Thoracic aorta (tissue), 2 donors: ENCODE data around the gene IP6K2. TPM values are rescaled to one million over a fixed set of nuclear protein-coding genes. Genes with fewer than 3 reads are reported as not detected.

Experiments used
- ATAC-seq: fragments of 150-250 bp; one replicate; pipeline ENCODE4 v1.8.0; 2017; ENCODE audit warnings: low read depth; ENCODE audit not compliant: insufficient number of reproducible peaks, low FRiP score
- DNase-seq: peaks from one replicate; pipeline ENCODE4 v3.0.0-alpha.2; 2020; ENCODE audit warnings: low spot score
- H3K27ac ChIP-seq, 2 donors: fragments of 200-600 bp; sonication (generic); 1 replicate in 1 of 2; 2 replicates in 1 of 2; pipeline ENCODE4 v1.5.1; 2016; ENCODE audit warnings: mild to moderate bottlenecking in 2 of 2, moderate library complexity in 2 of 2
- H3K27me3 ChIP-seq: fragments of 200-600 bp; sonication (generic); replicated peaks from 2 replicates; pipeline ENCODE4 v1.6.0; 2016; ENCODE audit warnings: mild to moderate bottlenecking; ENCODE audit not compliant: insufficient read depth
- H3K36me3 ChIP-seq: fragments of 200-600 bp; sonication (generic); one replicate; pipeline ENCODE4 v1.5.1; 2016
- H3K4me1 ChIP-seq, 2 donors: fragments of 200-600 bp; sonication (generic); 1 replicate in 1 of 2; 2 replicates in 1 of 2; pipeline versions ENCODE4 v1.5.1 to v1.6.0; 2016; ENCODE audit warnings: low read depth in 2 of 2, mild to moderate bottlenecking in 1 of 2; ENCODE audit not compliant: control insufficient read depth in 1 of 2
- H3K4me3 ChIP-seq: fragments of 200-600 bp; sonication (generic); 2 replicates; pipeline ENCODE4 v1.5.1; 2016; ENCODE audit warnings: mild to moderate bottlenecking
- H3K9me3 ChIP-seq: fragments of 200-600 bp; sonication (generic); 2 replicates; pipeline ENCODE4 v1.5.1; 2016
- CTCF ChIP-seq: fragments of 200-600 bp; sonication (generic); IDR thresholded peaks from one replicate; pipeline ENCODE4 v1.5.1; 2019; ENCODE audit warnings: antibody characterized with exemption
- total RNA-seq, 2 donors: library from RNA; depleted of rRNA; stranded (reverse); fragments of >200 nt; gene quantifications; one replicate each; pipeline versions ENCODE4 v1.1.0 to v1.2.3, GENCODE V29; 2016

Gene IP6K2
- total RNA-seq, 2 donors from 2014 or later, result 38.3 to 90.7 TPM

- TF ChIP-seq CTCF, result no peak
- ATAC-seq, result no peak
- H3K4me1 ChIP-seq, result peaks cover 4 to 24% of the 10 kb centered on the region in 2 donors
- H3K27me3 ChIP-seq, result no peaks in the 10 kb centered on the region
- no peak overlapping the region for H3K27ac ChIP-seq
- no peak for DNase-seq
- H3K9me3 ChIP-seq, result no peaks in the 10 kb centered on the region
- H3K36me3 ChIP-seq, result no peaks in the 10 kb centered on the region
- peak overlapping the region; percentile 69 for H3K4me3 ChIP-seq
Measured at GRCh38 chr3:48661501-48662144, 55.4 kb downstream of the IP6K2 start.

- H3K27me3 ChIP-seq, result no peaks in the 10 kb centered on the region
- peaks cover 4 to 26% of the 10 kb centered on the region in 2 donors for H3K4me1 ChIP-seq
- H3K4me3 ChIP-seq, result peak overlapping the region; percentile 69
- no peak for TF ChIP-seq CTCF
- no peak for ATAC-seq
- DNase-seq, result no peak
- H3K36me3 ChIP-seq, result no peaks in the 10 kb centered on the region
- no peak overlapping the region for H3K27ac ChIP-seq
- no peaks in the 10 kb centered on the region for H3K9me3 ChIP-seq
Measured at GRCh38 chr3:48660800-48661400, 56.1 kb downstream of the IP6K2 start.

- no peak for TF ChIP-seq CTCF
- ATAC-seq, result no peak
- peak overlapping the region in 1 of 2 donors; percentile 66 for H3K27ac ChIP-seq
Measured at GRCh38 chr3:48656841-48657281, 60.2 kb downstream of the IP6K2 start.

GRCh38 chr3:48656061-48656840, 60.8 kb downstream of the IP6K2 start:
- H3K27ac ChIP-seq, result peak overlapping the region; percentile 51 to 66
- DNase-seq, result peak; percentile 66
- H3K4me1 ChIP-seq, result peaks cover 6 to 15% of the 10 kb centered on the region in 2 donors
- no peaks in the 10 kb centered on the region for H3K9me3 ChIP-seq
- H3K4me3 ChIP-seq, result peak overlapping the region; percentile 72
- H3K36me3 ChIP-seq, result no peaks in the 10 kb centered on the region
- H3K27me3 ChIP-seq, result no peaks in the 10 kb centered on the region
- ATAC-seq, result peak; percentile 69
- TF ChIP-seq CTCF, result peak; percentile 76

More at GRCh38 chr3:48656841-48657281, 60.2 kb downstream of the IP6K2 start:
- Histone ChIP-seq H3K9me3 (no peaks in the 10 kb centered on the region), H3K36me3 (no peaks in the 10 kb centered on the region), H3K27me3 (no peaks in the 10 kb centered on the region), H3K4me3 (peak overlapping the region; percentile 72), H3K4me1 (peaks cover 9 to 20% of the 10 kb centered on the region in 2 donors)
- DNase-seq, result no peak

GRCh38 chr3:48655606-48656005, 61.4 kb downstream of the IP6K2 start:
- no peak for DNase-seq
- no peaks in the 10 kb centered on the region for H3K9me3 ChIP-seq
- no peaks in the 10 kb centered on the region for H3K36me3 ChIP-seq
- peaks cover 5 to 10% of the 10 kb centered on the region in 2 donors for H3K4me1 ChIP-seq
- no peaks in the 10 kb centered on the region for H3K27me3 ChIP-seq
- H3K27ac ChIP-seq, result peak overlapping the region; percentile 51 to 66
- no peak for ATAC-seq
- H3K4me3 ChIP-seq, result peak overlapping the region; percentile 72
- no peak for TF ChIP-seq CTCF
